ENCODE data around the gene FLT3.
"Not testable (repeated sequence)": the region's sequence is repeated elsewhere in the genome, so short reads cannot be mapped to it uniquely, and the experiment has no call there.

DNA sequence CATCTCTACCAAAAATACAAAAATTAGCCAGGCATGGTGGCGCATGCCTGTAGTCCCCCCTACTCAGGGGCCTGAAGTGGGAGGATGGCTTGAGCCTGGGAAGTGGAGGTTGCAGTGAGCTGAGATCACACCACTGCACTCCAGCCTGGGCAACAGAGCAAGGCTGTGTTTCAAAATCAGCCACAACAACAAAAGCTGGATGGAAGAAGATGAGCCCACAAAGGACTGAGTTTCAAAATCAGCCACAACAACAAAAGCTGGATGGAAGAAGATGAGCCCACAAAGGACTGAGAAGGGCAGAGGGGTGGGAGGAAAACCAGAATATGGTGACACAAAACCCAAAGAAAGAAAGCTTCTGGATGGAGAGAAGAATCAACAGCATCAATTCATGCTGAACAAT, 67.9 kb downstream of the FLT3 start:
- TF ChIP-seq POLR2A (IDR thresholded peaks at IDR 0.05): not testable (repeated sequence)
- TF ChIP-seq, protein P1, sequence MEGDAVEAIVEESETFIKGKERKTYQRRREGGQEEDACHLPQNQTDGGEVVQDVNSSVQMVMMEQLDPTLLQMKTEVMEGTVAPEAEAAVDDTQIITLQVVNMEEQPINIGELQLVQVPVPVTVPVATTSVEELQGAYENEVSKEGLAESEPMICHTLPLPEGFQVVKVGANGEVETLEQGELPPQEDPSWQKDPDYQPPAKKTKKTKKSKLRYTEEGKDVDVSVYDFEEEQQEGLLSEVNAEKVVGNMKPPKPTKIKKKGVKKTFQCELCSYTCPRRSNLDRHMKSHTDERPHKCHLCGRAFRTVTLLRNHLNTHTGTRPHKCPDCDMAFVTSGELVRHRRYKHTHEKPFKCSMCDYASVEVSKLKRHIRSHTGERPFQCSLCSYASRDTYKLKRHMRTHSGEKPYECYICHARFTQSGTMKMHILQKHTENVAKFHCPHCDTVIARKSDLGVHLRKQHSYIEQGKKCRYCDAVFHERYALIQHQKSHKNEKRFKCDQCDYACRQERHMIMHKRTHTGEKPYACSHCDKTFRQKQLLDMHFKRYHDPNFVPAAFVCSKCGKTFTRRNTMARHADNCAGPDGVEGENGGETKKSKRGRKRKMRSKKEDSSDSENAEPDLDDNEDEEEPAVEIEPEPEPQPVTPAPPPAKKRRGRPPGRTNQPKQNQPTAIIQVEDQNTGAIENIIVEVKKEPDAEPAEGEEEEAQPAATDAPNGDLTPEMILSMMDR (IDR thresholded peaks at IDR 0.05): not testable (repeated sequence)
